ENCODE data around the gene CCDC78. TPM values are rescaled to one million over a fixed set of nuclear protein-coding genes. Genes with fewer than 3 reads are reported as not detected.

Gene CCDC78
- total and polyA plus RNA-seq, 2 of the 13 experiments (the other 11 are each of a cell fraction or from before 2014, with no cell fraction given), result 0.53 to 1.5 TPM

DNA sequence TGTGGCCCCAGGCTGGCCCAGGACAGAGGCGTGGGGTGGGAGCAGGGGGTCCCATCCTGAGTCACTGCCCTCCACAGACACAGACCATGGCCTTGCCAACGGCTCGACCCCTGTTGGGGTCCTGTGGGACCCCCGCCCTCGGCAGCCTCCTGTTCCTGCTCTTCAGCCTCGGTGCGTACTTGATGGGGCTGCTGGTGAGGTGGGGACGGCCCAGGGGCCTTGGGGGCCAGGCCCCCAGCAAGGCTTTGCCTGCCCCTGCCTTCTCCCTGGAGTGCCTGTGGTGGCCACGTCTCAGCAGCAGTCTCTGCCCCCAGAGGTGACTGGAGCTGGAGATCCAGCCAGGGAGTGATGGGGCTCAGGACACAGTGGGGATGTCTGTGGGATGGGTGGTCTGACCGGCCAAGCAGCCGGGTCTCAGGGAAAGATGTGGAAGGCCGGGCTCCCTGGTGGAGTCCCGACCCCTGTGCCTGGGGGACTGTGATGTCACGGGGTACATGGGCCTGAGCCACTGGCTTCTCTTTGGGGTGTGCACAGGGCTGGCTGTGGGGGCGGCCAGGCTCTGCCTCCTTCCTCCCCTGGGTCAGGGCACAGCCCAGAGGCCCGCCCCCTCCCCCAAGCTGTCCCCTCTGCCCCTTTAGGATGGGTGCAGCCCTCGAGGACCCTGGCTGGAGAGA, 36.5 kb upstream of the CCDC78 start:
- peak overlapping the region; percentile 23; the same call in 1 of the 2 replicates for H3K4me2 ChIP-seq (ENCODE audit: low read depth, low read length)
- WGBS (ENCODE audit: low lambda C conversion rate), result 83% methylated on average over 5 of the region's 17 CpGs
- in situ Hi-C loops (cut with HindIII; ENCODE audit: extremely low pct_ligation_motif_present, low pct_unique_long_range_greater_than_20kb), result no loop called here
- no peak for TF ChIP-seq ZNF431 (CRISPR knock-in tag; IDR thresholded peaks at IDR 0.05; ENCODE audit: borderline replicate concordance, low read depth)
- TF ChIP-seq ZNF12 (CRISPR knock-in tag; IDR thresholded peaks at IDR 0.05), result no peak
- TF ChIP-seq, protein P1, sequence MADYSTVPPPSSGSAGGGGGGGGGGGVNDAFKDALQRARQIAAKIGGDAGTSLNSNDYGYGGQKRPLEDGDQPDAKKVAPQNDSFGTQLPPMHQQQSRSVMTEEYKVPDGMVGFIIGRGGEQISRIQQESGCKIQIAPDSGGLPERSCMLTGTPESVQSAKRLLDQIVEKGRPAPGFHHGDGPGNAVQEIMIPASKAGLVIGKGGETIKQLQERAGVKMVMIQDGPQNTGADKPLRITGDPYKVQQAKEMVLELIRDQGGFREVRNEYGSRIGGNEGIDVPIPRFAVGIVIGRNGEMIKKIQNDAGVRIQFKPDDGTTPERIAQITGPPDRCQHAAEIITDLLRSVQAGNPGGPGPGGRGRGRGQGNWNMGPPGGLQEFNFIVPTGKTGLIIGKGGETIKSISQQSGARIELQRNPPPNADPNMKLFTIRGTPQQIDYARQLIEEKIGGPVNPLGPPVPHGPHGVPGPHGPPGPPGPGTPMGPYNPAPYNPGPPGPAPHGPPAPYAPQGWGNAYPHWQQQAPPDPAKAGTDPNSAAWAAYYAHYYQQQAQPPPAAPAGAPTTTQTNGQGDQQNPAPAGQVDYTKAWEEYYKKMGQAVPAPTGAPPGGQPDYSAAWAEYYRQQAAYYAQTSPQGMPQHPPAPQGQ (CRISPR knock-in tag; IDR thresholded peaks at IDR 0.05; ENCODE audit: borderline replicate concordance), result no peak
- no peak for TF ChIP-seq NFE2L2 (IDR thresholded peaks at IDR 0.05; ENCODE audit: low read length)
- TF ChIP-seq SIN3B (IDR thresholded peaks at IDR 0.05; ENCODE audit: low read length), result no peak
- no peak for TF ChIP-seq MAFK (conservative IDR thresholded peaks at IDR 0.05 in 1 of 2, IDR thresholded peaks at IDR 0.05 in 1 of 2; ENCODE audit: low read length in 2 of 2)
- TF ChIP-seq, protein P2, sequence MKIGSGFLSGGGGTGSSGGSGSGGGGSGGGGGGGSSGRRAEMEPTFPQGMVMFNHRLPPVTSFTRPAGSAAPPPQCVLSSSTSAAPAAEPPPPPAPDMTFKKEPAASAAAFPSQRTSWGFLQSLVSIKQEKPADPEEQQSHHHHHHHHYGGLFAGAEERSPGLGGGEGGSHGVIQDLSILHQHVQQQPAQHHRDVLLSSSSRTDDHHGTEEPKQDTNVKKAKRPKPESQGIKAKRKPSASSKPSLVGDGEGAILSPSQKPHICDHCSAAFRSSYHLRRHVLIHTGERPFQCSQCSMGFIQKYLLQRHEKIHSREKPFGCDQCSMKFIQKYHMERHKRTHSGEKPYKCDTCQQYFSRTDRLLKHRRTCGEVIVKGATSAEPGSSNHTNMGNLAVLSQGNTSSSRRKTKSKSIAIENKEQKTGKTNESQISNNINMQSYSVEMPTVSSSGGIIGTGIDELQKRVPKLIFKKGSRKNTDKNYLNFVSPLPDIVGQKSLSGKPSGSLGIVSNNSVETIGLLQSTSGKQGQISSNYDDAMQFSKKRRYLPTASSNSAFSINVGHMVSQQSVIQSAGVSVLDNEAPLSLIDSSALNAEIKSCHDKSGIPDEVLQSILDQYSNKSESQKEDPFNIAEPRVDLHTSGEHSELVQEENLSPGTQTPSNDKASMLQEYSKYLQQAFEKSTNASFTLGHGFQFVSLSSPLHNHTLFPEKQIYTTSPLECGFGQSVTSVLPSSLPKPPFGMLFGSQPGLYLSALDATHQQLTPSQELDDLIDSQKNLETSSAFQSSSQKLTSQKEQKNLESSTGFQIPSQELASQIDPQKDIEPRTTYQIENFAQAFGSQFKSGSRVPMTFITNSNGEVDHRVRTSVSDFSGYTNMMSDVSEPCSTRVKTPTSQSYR (CRISPR knock-in tag; IDR thresholded peaks at IDR 0.05; ENCODE audit: borderline replicate concordance), result no peak
- TF ChIP-seq ZNF549 (CRISPR knock-in tag; IDR thresholded peaks at IDR 0.05), result no peak
- TF ChIP-seq, protein P3, sequence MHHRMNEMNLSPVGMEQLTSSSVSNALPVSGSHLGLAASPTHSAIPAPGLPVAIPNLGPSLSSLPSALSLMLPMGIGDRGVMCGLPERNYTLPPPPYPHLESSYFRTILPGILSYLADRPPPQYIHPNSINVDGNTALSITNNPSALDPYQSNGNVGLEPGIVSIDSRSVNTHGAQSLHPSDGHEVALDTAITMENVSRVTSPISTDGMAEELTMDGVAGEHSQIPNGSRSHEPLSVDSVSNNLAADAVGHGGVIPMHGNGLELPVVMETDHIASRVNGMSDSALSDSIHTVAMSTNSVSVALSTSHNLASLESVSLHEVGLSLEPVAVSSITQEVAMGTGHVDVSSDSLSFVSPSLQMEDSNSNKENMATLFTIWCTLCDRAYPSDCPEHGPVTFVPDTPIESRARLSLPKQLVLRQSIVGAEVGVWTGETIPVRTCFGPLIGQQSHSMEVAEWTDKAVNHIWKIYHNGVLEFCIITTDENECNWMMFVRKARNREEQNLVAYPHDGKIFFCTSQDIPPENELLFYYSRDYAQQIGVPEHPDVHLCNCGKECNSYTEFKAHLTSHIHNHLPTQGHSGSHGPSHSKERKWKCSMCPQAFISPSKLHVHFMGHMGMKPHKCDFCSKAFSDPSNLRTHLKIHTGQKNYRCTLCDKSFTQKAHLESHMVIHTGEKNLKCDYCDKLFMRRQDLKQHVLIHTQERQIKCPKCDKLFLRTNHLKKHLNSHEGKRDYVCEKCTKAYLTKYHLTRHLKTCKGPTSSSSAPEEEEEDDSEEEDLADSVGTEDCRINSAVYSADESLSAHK (CRISPR knock-in tag; IDR thresholded peaks at IDR 0.05; ENCODE audit: borderline replicate concordance), result no peak
- TF ChIP-seq ZNF296 (CRISPR knock-in tag; conservative IDR thresholded peaks at IDR 0.05), result no peak
- TF ChIP-seq, protein P4, sequence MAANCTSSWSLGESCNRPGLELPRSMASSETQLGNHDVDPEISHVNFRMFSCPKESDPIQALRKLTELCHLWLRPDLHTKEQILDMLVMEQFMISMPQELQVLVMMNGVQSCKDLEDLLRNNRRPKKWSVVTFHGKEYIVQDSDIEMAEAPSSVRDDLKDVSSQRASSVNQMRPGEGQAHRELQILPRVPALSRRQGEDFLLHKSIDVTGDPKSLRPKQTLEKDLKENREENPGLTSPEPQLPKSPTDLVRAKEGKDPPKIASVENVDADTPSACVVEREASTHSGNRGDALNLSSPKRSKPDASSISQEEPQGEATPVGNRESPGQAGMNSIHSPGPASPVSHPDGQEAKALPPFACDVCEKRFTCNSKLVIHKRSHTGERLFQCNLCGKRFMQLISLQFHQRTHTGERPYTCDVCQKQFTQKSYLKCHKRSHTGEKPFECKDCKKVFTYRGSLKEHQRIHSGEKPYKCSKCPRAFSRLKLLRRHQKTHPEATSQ (CRISPR knock-in tag; IDR thresholded peaks at IDR 0.05; ENCODE audit: borderline replicate concordance), result no peak
- TF ChIP-seq NCOA1 (CRISPR knock-in tag; IDR thresholded peaks at IDR 0.05), result no peak
- TF ChIP-seq ZNF253 (CRISPR knock-in tag; IDR thresholded peaks at IDR 0.05; ENCODE audit: borderline replicate concordance), result no peak
- TF ChIP-seq KDM3A (CRISPR knock-in tag; IDR thresholded peaks at IDR 0.05; ENCODE audit: low read depth), result no peak
- no peak for TF ChIP-seq ZIK1 (CRISPR knock-in tag; IDR thresholded peaks at IDR 0.05; ENCODE audit: borderline replicate concordance, low read depth)
- TF ChIP-seq RAD51 (IDR thresholded peaks at IDR 0.05; ENCODE audit: borderline replicate concordance), result no peak

More for the DNA sequence above, 36.5 kb upstream of the CCDC78 start:
- peaks cover 3 to 8% of the 10 kb centered on the region in 2 experiments; a peak in 4 of 5 replicates for H3K27me3 ChIP-seq (ENCODE audit: control insufficient read depth in 1 of 2, insufficient read depth in 2 of 2, low read length in 2 of 2)
- H4K20me1 ChIP-seq (ENCODE audit: insufficient read depth, low read length), result no peaks in the 10 kb centered on the region
- no peak for DNase-seq (ENCODE audit: low spot score)
- no peaks in the 10 kb centered on the region for H3K36me3 ChIP-seq (replicated peaks in 1 of 2; ENCODE audit: control insufficient read depth in 1 of 2, insufficient read depth in 2 of 2, low read length in 2 of 2)
- no TSS peak for BruUV-seq (replicated peaks)
- ChIA-PET POLR2A (interaction anchor here (2.0 kb wide), 1 partner anchor 42 kb away, joined by 18 read pairs; the partner anchor contains the start of gene ANTKMT), CTCF (ENCODE audit: low intra/inter-chr PET ratio, low total read pairs) (no interaction called here)
- H3K9ac ChIP-seq (ENCODE audit: insufficient read depth, low read depth, low read length), result no peak overlapping the region
- no peak for ATAC-seq
- no peak overlapping the region for H3K27ac ChIP-seq (ENCODE audit: extremely low read length, insufficient read depth, low read length)
- no peak overlapping the region for H3K4me3 ChIP-seq (replicated peaks in 1 of 3; ENCODE audit: insufficient read depth in 1 of 3, low read depth in 2 of 3, low read length in 3 of 3)
- intact Hi-C loops (cut with micrococcal nuclease; ENCODE audit: unreplicated experiment), result no loop called here
- H3K79me2 ChIP-seq (ENCODE audit: insufficient read depth, low read length), result no peaks in the 10 kb centered on the region
- no peak overlapping the region for H2AFZ ChIP-seq (ENCODE audit: low read length)
- no peak for FAIRE-seq
- H3K9me3 ChIP-seq (ENCODE audit: low read length), result no peaks in the 10 kb centered on the region
- peaks cover 32% of the 10 kb centered on the region for H3K4me1 ChIP-seq (ENCODE audit: insufficient read depth, low read length)
